ENCODE results near the gene NAA40.

NAA40 gene

DNA sequence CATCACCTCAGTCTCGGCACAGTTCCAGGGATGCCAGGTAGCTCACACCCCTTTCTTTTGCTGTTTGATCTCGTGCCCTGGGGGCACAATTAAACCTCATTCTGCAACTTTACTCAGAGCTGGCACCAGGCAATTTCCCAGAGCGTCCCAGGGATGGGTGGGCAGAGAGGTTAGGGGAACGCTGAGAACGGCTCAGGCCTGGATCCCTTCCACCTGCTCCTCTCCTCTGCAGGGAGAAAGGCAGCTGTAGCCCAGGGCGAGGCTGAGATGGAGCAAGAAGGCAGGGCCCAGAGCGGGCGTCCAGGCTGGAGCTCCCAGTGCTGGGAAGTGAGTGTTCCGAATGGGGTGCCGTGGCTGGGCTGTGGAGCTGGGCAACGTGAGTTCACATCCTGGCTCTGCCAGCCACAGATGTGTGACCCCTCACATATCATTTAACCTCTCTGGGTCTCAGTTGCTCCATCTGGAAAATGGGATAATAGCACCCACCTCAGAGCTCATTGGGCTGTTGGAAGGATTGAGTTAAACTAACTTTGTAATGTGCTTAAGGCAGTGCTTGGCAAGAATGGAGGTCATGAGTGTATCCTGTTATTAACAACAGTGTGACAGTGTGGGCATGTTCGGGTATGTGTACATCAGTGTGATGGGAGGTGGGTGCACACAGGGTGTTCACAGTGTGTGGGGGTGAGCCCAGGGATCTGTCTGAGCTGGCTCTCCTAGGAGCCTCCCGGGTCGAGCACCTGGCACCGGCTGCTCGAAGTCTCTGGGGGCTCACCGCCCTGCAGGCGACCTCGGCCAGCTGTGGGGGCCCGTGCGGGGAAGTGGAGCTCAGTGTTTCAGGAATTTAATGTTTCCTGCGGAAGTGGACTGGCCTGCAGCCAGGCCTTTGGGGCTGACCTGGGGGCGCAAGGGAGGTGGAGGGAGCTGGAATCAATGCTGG is 63.0 kb downstream of the NAA40 start:
- H3K4me3 ChIP-seq (ENCODE audit: low read depth, low read length) = no peak overlapping the region

DNA sequence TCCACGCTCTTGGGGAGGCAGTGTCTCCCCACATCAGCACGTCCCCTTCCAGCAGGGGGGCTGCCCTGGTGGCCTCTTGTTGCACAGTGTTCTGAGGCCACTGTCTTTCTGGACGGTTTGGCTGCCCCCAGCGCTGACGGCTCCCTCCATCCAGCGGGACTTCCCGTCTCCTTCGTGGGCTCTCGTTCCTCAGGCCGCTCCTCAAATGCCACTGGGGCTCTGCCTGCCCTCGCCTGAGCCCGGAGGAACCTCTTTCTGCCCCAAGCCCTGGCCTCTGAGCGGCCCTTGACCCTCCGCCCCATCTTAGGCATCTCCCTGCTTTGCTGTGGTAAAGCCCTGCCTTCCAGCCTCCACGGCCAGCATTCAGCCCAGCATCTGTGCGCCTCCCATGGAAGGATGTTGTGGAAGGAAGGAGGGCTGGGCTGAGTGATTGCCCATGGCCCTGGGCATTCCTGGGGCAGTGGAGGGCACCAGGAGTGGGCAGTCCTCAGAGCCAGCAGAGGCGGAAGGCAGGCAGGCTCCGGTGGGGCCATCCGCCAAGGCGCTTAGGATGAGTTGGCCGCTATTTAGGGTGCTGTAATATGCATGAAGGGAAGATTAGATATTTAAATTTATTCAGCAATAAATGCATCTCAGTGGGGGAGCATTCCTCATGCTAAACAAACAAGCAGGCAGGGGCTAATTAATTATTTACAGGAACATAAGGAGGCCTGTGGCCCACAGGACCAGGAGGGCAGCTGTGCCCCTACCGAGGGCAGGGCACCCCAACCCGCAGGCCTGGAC is 65.2 kb downstream of the NAA40 start:
- H3K36me3 ChIP-seq (ENCODE audit: insufficient read depth, low read length) = no peaks in the 10 kb centered on the region
- H3K27me3 ChIP-seq (ENCODE audit: insufficient read depth, low read length) = no peaks in the 10 kb centered on the region
- no peak overlapping the region for H3K4me3 ChIP-seq (ENCODE audit: low read depth, low read length)
- H3K79me2 ChIP-seq (ENCODE audit: control insufficient read depth, insufficient read depth, low read length, unreplicated experiment) = no peaks in the 10 kb centered on the region
- peaks cover 15% of the 10 kb centered on the region for H3K4me1 ChIP-seq (ENCODE audit: control insufficient read depth, insufficient read depth, low read length, unreplicated experiment)
- no peak overlapping the region for H2AFZ ChIP-seq (ENCODE audit: low read length, unreplicated experiment)
- no peak overlapping the region for H3K27ac ChIP-seq (ENCODE audit: low read depth, low read length)

More for the DNA sequence above, 63.0 kb downstream of the NAA40 start:
- Histone ChIP-seq H2AFZ (ENCODE audit: low read length, unreplicated experiment) (no peak overlapping the region), H3K27ac (ENCODE audit: low read depth, low read length) (no peak overlapping the region), H3K79me2 (ENCODE audit: control insufficient read depth, insufficient read depth, low read length, unreplicated experiment) (no peaks in the 10 kb centered on the region), H3K36me3 (ENCODE audit: insufficient read depth, low read length) (no peaks in the 10 kb centered on the region), H3K27me3 (ENCODE audit: insufficient read depth, low read length) (no peaks in the 10 kb centered on the region), H3K4me1 (ENCODE audit: control insufficient read depth, insufficient read depth, low read length, unreplicated experiment) (peaks cover 7% of the 10 kb centered on the region)

DNA sequence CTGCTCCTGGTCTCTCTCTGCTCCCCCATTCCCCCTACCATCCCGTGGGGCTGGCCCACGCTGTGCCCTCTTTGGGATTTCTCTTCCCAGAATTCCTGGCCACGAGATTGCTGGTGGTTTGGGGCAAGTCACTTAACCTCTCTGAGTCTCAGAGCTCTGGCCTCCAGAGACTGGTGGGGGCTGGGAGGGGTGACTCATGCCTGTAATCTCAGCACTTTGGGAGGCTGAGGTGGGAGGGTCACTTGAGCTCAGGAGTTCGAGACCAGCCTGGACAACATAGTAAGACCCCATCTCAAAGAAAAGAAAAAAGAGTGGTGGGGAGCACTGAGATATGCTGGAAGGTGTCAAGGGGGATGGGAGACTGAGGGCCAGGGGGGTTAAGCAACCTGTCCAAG is 65.8 kb downstream of the NAA40 start:
- Histone ChIP-seq H3K79me2 (ENCODE audit: control insufficient read depth, insufficient read depth, low read length, unreplicated experiment) (no peaks in the 10 kb centered on the region), H3K36me3 (ENCODE audit: insufficient read depth, low read length) (no peaks in the 10 kb centered on the region), H2AFZ (ENCODE audit: low read length, unreplicated experiment) (no peak overlapping the region), H3K4me1 (ENCODE audit: control insufficient read depth, insufficient read depth, low read length, unreplicated experiment) (peaks cover 15% of the 10 kb centered on the region), H3K4me3 (ENCODE audit: low read depth, low read length) (no peak overlapping the region), H3K27me3 (ENCODE audit: insufficient read depth, low read length) (no peaks in the 10 kb centered on the region), H3K27ac (ENCODE audit: low read depth, low read length) (no peak overlapping the region)

DNA sequence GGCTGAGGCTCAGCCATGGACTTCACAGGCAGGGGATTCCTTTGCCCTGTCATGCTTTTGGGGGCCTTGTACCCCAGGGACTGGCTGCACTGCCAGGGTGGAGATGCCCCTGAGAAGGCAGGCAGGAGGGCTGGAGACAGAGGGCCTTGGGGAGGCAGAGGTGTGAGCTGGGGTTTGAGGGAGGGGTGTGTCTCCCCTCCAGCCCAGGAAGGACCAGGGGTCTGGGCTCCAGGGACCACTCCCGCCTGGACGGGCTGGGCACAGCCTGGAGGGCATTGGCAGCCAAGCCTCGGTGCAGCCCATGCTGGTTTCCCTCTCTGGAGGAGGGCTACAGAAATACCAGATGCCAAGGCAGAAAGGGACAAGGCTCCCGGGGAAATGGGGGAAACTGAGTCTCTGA is 66.9 kb downstream of the NAA40 start:
- H2AFZ ChIP-seq (ENCODE audit: low read length, unreplicated experiment) = no peak overlapping the region

DNA sequence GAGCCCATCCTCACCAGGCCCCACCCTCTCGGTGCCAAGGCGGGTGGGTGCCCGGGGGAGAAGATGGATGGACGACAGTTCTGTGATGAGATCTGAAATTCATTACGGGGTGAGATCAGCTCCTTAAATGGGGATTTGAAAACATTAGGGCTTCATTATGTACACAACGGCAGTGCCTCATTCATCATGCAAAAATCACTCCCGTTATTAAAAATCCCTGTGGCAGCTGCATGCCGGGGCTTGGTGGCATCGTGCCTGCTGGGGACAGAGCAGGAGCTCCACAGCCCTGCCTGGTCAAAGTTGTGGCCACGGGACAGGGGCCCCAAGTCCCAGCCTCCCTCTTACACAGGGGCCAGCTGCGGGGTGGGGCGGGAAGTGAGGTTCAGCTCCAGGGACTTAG is 67.6 kb downstream of the NAA40 start:
- Histone ChIP-seq H3K27ac (ENCODE audit: low read depth, low read length) (no peak overlapping the region), H3K79me2 (ENCODE audit: control insufficient read depth, insufficient read depth, low read length, unreplicated experiment) (no peaks in the 10 kb centered on the region), H3K36me3 (ENCODE audit: insufficient read depth, low read length) (no peaks in the 10 kb centered on the region), H3K4me3 (ENCODE audit: low read depth, low read length) (no peak overlapping the region), H2AFZ (ENCODE audit: low read length, unreplicated experiment) (no peak overlapping the region), H3K27me3 (ENCODE audit: insufficient read depth, low read length) (no peaks in the 10 kb centered on the region), H3K4me1 (ENCODE audit: control insufficient read depth, insufficient read depth, low read length, unreplicated experiment) (peaks cover 10% of the 10 kb centered on the region)

More for the DNA sequence above, 66.9 kb downstream of the NAA40 start:
- Histone ChIP-seq H3K4me1 (ENCODE audit: control insufficient read depth, insufficient read depth, low read length, unreplicated experiment) (peaks cover 10% of the 10 kb centered on the region), H3K27ac (ENCODE audit: low read depth, low read length) (no peak overlapping the region), H3K27me3 (ENCODE audit: insufficient read depth, low read length) (no peaks in the 10 kb centered on the region), H3K4me3 (ENCODE audit: low read depth, low read length) (no peak overlapping the region), H3K36me3 (ENCODE audit: insufficient read depth, low read length) (no peaks in the 10 kb centered on the region), H3K79me2 (ENCODE audit: control insufficient read depth, insufficient read depth, low read length, unreplicated experiment) (no peaks in the 10 kb centered on the region)

All from ACC112 (cell line).